IMR-90 (cell line): Measurements from ENCODE around the gene C10orf71.

Source experiments
- CHD1 ChIP-seq: IDR thresholded peaks from 2 replicates; pipeline ENCODE4 v1.6.1; 2012; ENCODE audit warnings: low read depth, low read length, improper control_type of control experiment
- FOS ChIP-seq: fragments of 150-350 bp; IDR thresholded peaks from 2 replicates; pipeline ENCODE4 v1.6.1; 2016; ENCODE audit warnings: low read depth, low read length
- MAFK ChIP-seq: IDR thresholded peaks from 2 replicates; pipeline ENCODE4 v1.6.1; 2012; ENCODE audit warnings: low read depth, low read length, improper control_type of control experiment
- MAZ ChIP-seq: IDR thresholded peaks from 2 replicates; pipeline ENCODE4 v1.6.1; 2012; ENCODE audit warnings: low read depth, mild to moderate bottlenecking, low read length, improper control_type of control experiment, moderate library complexity, borderline replicate concordance
- MXI1 ChIP-seq: IDR thresholded peaks from 2 replicates; pipeline ENCODE4 v1.6.1; 2012; ENCODE audit warnings: low read depth, mild to moderate bottlenecking, low read length, moderate library complexity, borderline replicate concordance
- NFE2L2 ChIP-seq: fragments of 150-350 bp; IDR thresholded peaks from 2 replicates; pipeline ENCODE4 v1.6.1; 2016; ENCODE audit warnings: low read depth, mild to moderate bottlenecking, low read length
- POLR2A ChIP-seq: IDR thresholded peaks from 2 replicates; pipeline ENCODE4 v1.6.1; 2012; ENCODE audit warnings: mild to moderate bottlenecking, low read depth, low read length
- RAD21 ChIP-seq: IDR thresholded peaks from 2 replicates; pipeline ENCODE4 v1.6.1; 2012; ENCODE audit warnings: low read length, improper control_type of control experiment
- RCOR1 ChIP-seq: IDR thresholded peaks from 2 replicates; pipeline ENCODE4 v1.6.1; 2012; ENCODE audit warnings: mild to moderate bottlenecking, low read length, improper control_type of control experiment; ENCODE audit not compliant: insufficient replicate concordance
- RFX5 ChIP-seq: IDR thresholded peaks from 2 replicates; pipeline ENCODE4 v1.8.0; 2012; ENCODE audit warnings: low read depth, mild to moderate bottlenecking, low read length, moderate library complexity
- SMC3 ChIP-seq: fragments of 150-350 bp; IDR thresholded peaks from 2 replicates; pipeline ENCODE4 v1.6.1; 2016; ENCODE audit warnings: low read depth, mild to moderate bottlenecking, antibody characterized with exemption, low read length, moderate library complexity
- TF ChIP-seq, protein P1 (sequence below): conservative IDR thresholded peaks from 2 replicates; pipeline ENCODE4 v1.5.1; 2012; ENCODE audit warnings: mild to moderate bottlenecking, low read depth, low read length, improper control_type of control experiment
- TF ChIP-seq, protein P2 (sequence below): fragments of 150-350 bp; IDR thresholded peaks from 2 replicates; pipeline ENCODE4 v1.6.1; 2017; ENCODE audit warnings: mild to moderate bottlenecking, antibody characterized with exemption, low read length, low read depth
- TF ChIP-seq, protein P3 (sequence below): fragments of 150-350 bp; IDR thresholded peaks from 2 replicates; pipeline ENCODE4 v1.6.1; 2016; ENCODE audit warnings: low read depth, mild to moderate bottlenecking, low read length, moderate library complexity, borderline replicate concordance

DNA sequence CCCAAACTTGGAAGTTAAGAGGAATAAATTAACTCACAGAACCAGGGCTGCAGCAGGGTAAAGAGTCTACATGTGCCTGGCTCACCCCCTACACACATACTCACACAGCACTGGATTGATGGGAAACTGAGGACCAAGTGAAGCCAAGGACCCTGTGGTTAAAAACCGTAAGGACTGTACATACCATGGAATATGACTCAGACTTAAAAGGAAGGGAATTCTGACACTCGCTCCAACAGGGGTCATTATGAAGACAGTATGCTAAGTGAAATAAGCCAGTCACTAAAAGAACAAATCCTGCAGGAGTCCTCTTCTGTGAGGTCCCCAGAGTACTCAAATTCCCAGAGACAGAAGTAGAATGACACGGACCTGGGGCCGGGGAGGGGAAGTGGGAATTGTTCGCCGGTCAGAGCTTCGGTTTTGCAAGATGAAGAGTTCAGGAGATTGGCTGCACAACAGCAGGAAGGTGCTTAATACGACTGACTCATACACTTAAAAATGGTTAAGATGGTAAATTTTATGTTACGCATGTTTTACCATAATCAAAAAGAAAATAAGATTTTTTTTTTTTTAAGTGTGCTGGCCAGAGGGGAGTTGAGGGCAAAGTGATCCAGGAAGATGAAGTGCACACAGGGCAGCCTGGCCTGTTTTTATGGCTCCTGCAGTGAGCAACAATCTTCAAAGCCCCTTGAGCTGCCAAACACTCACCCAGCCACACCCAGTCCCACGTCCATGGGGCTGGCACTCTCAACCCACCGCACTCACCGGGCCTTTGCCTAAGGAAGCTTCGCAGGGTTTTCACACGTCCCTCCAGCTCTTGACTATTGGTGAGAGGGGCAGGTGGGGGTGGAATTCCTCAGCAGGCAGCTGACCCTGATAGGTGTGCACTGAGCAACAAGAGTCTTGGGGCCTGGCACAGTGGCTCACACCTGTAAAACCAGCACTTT, 70.5 kb downstream of the C10orf71 start:
- TF ChIP-seq POLR2A (no peak), MAFK (no peak), RAD21 (no peak), NFE2L2 (no peak), MAZ (no peak), MXI1 (no peak), RFX5 (no peak), FOS (no peak), RCOR1 (no peak), CHD1 (no peak), SMC3 (no peak)
- TF ChIP-seq, protein P1, sequence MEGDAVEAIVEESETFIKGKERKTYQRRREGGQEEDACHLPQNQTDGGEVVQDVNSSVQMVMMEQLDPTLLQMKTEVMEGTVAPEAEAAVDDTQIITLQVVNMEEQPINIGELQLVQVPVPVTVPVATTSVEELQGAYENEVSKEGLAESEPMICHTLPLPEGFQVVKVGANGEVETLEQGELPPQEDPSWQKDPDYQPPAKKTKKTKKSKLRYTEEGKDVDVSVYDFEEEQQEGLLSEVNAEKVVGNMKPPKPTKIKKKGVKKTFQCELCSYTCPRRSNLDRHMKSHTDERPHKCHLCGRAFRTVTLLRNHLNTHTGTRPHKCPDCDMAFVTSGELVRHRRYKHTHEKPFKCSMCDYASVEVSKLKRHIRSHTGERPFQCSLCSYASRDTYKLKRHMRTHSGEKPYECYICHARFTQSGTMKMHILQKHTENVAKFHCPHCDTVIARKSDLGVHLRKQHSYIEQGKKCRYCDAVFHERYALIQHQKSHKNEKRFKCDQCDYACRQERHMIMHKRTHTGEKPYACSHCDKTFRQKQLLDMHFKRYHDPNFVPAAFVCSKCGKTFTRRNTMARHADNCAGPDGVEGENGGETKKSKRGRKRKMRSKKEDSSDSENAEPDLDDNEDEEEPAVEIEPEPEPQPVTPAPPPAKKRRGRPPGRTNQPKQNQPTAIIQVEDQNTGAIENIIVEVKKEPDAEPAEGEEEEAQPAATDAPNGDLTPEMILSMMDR = no peak
- TF ChIP-seq, protein P2, sequence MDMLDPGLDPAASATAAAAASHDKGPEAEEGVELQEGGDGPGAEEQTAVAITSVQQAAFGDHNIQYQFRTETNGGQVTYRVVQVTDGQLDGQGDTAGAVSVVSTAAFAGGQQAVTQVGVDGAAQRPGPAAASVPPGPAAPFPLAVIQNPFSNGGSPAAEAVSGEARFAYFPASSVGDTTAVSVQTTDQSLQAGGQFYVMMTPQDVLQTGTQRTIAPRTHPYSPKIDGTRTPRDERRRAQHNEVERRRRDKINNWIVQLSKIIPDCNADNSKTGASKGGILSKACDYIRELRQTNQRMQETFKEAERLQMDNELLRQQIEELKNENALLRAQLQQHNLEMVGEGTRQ = no peak
- TF ChIP-seq, protein P3, sequence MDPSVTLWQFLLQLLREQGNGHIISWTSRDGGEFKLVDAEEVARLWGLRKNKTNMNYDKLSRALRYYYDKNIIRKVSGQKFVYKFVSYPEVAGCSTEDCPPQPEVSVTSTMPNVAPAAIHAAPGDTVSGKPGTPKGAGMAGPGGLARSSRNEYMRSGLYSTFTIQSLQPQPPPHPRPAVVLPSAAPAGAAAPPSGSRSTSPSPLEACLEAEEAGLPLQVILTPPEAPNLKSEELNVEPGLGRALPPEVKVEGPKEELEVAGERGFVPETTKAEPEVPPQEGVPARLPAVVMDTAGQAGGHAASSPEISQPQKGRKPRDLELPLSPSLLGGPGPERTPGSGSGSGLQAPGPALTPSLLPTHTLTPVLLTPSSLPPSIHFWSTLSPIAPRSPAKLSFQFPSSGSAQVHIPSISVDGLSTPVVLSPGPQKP = no peak
